ENCODE data around the gene FXN.

DNA sequence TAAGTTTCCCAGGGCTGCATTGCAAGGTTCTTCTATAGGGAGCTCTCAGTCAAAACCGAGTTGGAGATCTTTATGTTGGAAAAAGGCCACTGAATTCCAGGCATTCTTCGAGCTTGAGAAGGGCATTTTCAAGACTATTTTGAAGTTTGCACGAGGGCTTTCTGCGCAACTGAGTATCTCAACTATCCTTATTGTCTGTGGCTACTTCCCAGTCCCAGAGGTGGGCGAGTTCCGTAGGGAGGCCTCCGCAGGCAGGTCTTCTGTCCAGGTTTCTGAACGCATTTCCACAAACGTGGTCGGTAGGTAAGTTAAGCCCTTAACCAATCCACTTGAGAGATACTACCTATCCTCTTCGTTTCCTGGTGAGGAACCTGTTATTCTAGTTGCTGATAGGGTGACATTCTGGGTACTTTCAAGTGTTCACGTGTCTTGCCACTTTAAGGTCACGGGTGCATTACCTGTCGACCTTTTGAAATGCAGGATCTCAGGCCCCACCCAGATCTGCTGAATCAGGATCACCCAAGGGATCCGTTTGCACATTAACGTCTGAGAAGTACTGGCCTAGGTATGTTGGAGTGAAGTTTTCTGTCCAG, 87.1 kb downstream of the FXN start:
- no peak for TF ChIP-seq POLR2AphosphoS5 (IDR thresholded peaks at IDR 0.05; ENCODE audit: low read depth, low read length)
- TF ChIP-seq, protein P1, sequence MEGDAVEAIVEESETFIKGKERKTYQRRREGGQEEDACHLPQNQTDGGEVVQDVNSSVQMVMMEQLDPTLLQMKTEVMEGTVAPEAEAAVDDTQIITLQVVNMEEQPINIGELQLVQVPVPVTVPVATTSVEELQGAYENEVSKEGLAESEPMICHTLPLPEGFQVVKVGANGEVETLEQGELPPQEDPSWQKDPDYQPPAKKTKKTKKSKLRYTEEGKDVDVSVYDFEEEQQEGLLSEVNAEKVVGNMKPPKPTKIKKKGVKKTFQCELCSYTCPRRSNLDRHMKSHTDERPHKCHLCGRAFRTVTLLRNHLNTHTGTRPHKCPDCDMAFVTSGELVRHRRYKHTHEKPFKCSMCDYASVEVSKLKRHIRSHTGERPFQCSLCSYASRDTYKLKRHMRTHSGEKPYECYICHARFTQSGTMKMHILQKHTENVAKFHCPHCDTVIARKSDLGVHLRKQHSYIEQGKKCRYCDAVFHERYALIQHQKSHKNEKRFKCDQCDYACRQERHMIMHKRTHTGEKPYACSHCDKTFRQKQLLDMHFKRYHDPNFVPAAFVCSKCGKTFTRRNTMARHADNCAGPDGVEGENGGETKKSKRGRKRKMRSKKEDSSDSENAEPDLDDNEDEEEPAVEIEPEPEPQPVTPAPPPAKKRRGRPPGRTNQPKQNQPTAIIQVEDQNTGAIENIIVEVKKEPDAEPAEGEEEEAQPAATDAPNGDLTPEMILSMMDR (IDR thresholded peaks at IDR 0.05) = no peak
- TF ChIP-seq, protein P2, sequence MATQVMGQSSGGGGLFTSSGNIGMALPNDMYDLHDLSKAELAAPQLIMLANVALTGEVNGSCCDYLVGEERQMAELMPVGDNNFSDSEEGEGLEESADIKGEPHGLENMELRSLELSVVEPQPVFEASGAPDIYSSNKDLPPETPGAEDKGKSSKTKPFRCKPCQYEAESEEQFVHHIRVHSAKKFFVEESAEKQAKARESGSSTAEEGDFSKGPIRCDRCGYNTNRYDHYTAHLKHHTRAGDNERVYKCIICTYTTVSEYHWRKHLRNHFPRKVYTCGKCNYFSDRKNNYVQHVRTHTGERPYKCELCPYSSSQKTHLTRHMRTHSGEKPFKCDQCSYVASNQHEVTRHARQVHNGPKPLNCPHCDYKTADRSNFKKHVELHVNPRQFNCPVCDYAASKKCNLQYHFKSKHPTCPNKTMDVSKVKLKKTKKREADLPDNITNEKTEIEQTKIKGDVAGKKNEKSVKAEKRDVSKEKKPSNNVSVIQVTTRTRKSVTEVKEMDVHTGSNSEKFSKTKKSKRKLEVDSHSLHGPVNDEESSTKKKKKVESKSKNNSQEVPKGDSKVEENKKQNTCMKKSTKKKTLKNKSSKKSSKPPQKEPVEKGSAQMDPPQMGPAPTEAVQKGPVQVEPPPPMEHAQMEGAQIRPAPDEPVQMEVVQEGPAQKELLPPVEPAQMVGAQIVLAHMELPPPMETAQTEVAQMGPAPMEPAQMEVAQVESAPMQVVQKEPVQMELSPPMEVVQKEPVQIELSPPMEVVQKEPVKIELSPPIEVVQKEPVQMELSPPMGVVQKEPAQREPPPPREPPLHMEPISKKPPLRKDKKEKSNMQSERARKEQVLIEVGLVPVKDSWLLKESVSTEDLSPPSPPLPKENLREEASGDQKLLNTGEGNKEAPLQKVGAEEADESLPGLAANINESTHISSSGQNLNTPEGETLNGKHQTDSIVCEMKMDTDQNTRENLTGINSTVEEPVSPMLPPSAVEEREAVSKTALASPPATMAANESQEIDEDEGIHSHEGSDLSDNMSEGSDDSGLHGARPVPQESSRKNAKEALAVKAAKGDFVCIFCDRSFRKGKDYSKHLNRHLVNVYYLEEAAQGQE (IDR thresholded peaks at IDR 0.05; ENCODE audit: insufficient read depth in 1 of 2, low read depth in 2 of 2, low read length in 1 of 2) = no peak
- TF ChIP-seq TCF7L2 (IDR thresholded peaks at IDR 0.05; ENCODE audit: low read depth, low read length) = no peak
- no peak for TF ChIP-seq SIN3A (IDR thresholded peaks at IDR 0.05; ENCODE audit: borderline replicate concordance, insufficient read depth, low read depth, low read length)

Data from Panc1 (cell line).